GM06990 (cell line): ENCODE data around the gene SH3PXD2A.
"Not testable (repeated sequence)": the region's sequence is repeated elsewhere in the genome, so short reads cannot be mapped to it uniquely, and the experiment has no call there.

Experiments used
- DNase-seq: peaks from one replicate; pipeline ENCODE4 v3.0.0-alpha.2; 2011; ENCODE audit not compliant: insufficient read length; ENCODE audit errors: extremely low read depth
- H3K27me3 ChIP-seq: replicated peaks from 2 replicates; pipeline ENCODE4 v1.6.0; 2011; ENCODE audit warnings: low read length; ENCODE audit not compliant: control insufficient read depth, insufficient read depth
- H3K36me3 ChIP-seq: 2 replicates; pipeline ENCODE4 v1.5.1; 2011; ENCODE audit warnings: low read length; ENCODE audit not compliant: control insufficient read depth, insufficient read depth
- H3K4me3 ChIP-seq: replicated peaks from 2 replicates; pipeline ENCODE4 v1.5.1; 2011; ENCODE audit warnings: low read depth, mild to moderate bottlenecking, control low read depth, low read length
- TF ChIP-seq, protein P1 (sequence below): IDR thresholded peaks from 2 replicates; pipeline ENCODE4 v1.5.1; 2011; ENCODE audit warnings: low read length, control low read depth, mild to moderate bottlenecking, inconsistent platforms; ENCODE audit not compliant: insufficient read depth, poor library complexity, severe bottlenecking

SH3PXD2A gene

GRCh38 chr10:103775776-103776175 is 79.6 kb downstream of the SH3PXD2A start:
- TF ChIP-seq, protein P1, sequence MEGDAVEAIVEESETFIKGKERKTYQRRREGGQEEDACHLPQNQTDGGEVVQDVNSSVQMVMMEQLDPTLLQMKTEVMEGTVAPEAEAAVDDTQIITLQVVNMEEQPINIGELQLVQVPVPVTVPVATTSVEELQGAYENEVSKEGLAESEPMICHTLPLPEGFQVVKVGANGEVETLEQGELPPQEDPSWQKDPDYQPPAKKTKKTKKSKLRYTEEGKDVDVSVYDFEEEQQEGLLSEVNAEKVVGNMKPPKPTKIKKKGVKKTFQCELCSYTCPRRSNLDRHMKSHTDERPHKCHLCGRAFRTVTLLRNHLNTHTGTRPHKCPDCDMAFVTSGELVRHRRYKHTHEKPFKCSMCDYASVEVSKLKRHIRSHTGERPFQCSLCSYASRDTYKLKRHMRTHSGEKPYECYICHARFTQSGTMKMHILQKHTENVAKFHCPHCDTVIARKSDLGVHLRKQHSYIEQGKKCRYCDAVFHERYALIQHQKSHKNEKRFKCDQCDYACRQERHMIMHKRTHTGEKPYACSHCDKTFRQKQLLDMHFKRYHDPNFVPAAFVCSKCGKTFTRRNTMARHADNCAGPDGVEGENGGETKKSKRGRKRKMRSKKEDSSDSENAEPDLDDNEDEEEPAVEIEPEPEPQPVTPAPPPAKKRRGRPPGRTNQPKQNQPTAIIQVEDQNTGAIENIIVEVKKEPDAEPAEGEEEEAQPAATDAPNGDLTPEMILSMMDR, result no peak
- no peak for DNase-seq
- no peaks in the 10 kb centered on the region for H3K27me3 ChIP-seq
- H3K4me3 ChIP-seq, result no peak overlapping the region
- H3K36me3 ChIP-seq, result no peaks in the 10 kb centered on the region

DNA sequence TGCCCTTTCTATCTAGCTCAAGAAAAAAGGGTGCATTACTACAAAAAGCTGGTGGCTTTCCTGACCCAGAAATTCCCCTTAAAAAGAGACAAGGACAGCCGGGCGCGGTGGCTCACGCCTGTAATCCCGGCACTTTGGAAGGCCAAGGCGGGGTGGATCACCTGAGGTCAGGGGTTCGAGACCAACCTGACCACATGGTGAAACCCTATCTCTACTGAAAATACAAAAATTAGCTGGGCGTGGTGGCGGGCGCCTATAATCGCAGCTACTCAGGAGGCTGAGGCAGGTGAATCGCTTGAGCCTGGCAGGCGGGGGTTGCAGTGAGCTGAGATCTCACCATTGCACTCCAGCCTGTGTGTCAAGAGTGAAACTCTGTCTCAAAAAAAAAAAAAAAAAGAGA is 82.5 kb downstream of the SH3PXD2A start:
- not testable (repeated sequence) for H3K4me3 ChIP-seq

GRCh38 chr10:103772096-103772845 is 83.1 kb downstream of the SH3PXD2A start:
- TF ChIP-seq, protein P1, result no peak
- DNase-seq, result peak; percentile 57
- H3K4me3 ChIP-seq, result peak overlapping the region; percentile 66
- H3K27me3 ChIP-seq, result no peaks in the 10 kb centered on the region
- no peaks in the 10 kb centered on the region for H3K36me3 ChIP-seq

More for the DNA sequence above, 82.5 kb downstream of the SH3PXD2A start:
- not testable (repeated sequence) for DNase-seq, H3K27me3 ChIP-seq, H3K36me3 ChIP-seq

DNA sequence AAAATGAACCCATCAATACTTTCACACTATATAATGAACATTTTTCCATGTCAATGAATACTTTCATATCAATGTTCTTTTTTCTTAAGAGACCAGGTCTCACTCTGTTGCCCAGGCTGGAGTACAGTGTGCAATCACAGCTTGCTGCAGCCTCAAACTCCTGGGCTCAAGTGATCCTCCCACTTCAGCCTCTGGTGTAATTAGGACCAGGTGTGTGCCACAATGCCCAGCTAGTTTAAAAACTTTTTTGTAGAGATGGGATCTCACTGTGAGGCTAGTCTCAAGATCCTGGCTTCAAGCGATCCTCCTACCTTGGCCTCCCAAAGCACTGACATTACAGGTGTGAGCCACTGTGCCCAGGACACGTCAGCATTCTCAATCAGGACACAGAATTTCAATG is 85.2 kb downstream of the SH3PXD2A start:
- Histone ChIP-seq H3K27me3 (no peaks in the 10 kb centered on the region), H3K36me3 (no peaks in the 10 kb centered on the region), H3K4me3 (no peak overlapping the region)
- TF ChIP-seq, protein P1, result no peak
- no peak for DNase-seq

GRCh38 chr10:103769176-103769575 is 86.2 kb downstream of the SH3PXD2A start:
- Histone ChIP-seq H3K27me3 (no peaks in the 10 kb centered on the region), H3K36me3 (no peaks in the 10 kb centered on the region), H3K4me3 (no peak overlapping the region)
- no peak for DNase-seq
- TF ChIP-seq, protein P1, result no peak

GRCh38 chr10:103768345-103768744 is 87.0 kb downstream of the SH3PXD2A start:
- no peaks in the 10 kb centered on the region for H3K27me3 ChIP-seq
- TF ChIP-seq, protein P1, result no peak
- no peaks in the 10 kb centered on the region for H3K36me3 ChIP-seq
- DNase-seq, result no peak
- no peak overlapping the region for H3K4me3 ChIP-seq
